ENCODE results near the gene CHCHD4.

GRCh38 chr3:14137004-14137403 lies 12.3 kb upstream of the CHCHD4 start:
- TF ChIP-seq SIX5 (IDR thresholded peaks at IDR 0.05; ENCODE audit: low read depth, low read length, severe bottlenecking) (no peak), POLR2A (IDR thresholded peaks at IDR 0.05; ENCODE audit: low read depth, low read length) (no peak), SMC3 (IDR thresholded peaks at IDR 0.05; ENCODE audit: borderline replicate concordance, low read length) (no peak)

Measured in GM12878 (cell line).